VCaP (cell line): ENCODE results near the gene MRC1.

ENCODE experiments used
- H3K27ac ChIP-seq: fragments of 450-650 bp; 2 replicates; pipeline ENCODE4 v1.5.1; 2017
- CTCF ChIP-seq: fragments of 450-650 bp; conservative IDR thresholded peaks from 2 replicates; pipeline ENCODE4 v1.5.1; 2017; ENCODE audit warnings: mild to moderate bottlenecking, moderate library complexity

MRC1 gene

GRCh38 chr10:17877121-17877520, 68.0 kb downstream of the MRC1 start:
- no peak for TF ChIP-seq CTCF
- no peak overlapping the region for H3K27ac ChIP-seq

GRCh38 chr10:17878896-17879295, 69.7 kb downstream of the MRC1 start:
- no peak overlapping the region for H3K27ac ChIP-seq
- no peak for TF ChIP-seq CTCF

DNA sequence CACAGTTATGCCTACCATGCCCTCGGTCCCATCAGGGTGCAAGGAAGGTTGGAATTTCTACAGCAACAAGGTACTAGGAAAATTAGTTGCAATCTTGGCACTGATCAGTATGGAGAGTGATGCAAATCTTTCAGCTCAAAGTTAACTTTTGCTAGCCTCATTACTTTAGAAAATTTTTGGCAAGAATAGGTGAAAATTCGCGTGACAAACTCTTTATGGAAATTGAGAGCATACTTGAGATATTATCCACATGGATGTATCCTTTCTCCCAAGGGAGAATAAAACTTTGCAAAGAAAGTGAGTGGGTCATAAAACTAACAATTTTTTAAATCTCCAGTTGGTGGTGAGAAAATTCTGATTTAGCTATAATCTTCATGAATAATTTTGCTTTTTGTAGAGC, 71.5 kb downstream of the MRC1 start:
- no peak for TF ChIP-seq CTCF
- no peak overlapping the region for H3K27ac ChIP-seq

DNA sequence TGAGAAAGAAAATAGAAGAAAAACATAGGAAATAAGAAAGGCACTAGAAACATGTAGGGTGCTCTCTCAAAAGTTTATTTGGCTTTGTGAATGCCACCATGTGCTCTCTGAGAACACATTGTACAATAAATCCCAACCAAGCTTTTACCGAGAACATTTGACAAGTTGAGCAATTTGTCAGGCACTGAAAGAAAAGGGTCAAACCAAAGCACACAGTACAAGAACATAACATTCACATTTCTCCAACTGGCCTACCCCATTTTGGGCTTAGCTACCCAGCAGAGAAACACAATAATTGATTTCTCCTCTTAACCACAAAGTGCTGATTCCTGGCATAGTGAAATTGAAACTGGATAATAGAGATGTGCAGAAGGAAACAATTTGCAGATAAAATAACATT, 73.4 kb downstream of the MRC1 start:
- H3K27ac ChIP-seq: no peak overlapping the region
- no peak for TF ChIP-seq CTCF

DNA sequence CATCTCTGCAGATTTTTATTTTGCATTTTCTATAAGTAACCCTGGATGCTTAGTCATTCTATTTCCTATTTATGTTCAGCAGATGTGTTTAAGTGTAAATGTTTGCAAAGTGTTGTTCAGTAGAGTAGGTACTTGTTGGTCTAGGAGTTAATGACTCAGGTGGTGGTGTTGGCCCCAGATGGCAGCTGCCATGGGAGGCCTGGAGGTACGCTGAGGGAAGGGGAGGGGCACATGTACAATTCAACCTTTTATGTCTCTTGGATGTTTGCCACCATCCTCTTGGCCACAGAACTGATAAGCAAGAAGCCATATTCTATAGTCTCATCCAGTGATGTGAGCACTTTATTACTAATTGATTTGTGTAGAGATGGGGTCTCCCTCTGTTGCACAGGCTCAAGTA, 74.5 kb downstream of the MRC1 start:
- no peak for TF ChIP-seq CTCF

GRCh38 chr10:17888189-17888588, 79.0 kb downstream of the MRC1 start:
- no peak overlapping the region for H3K27ac ChIP-seq
- TF ChIP-seq CTCF: no peak

More for the DNA sequence above, 74.5 kb downstream of the MRC1 start:
- H3K27ac ChIP-seq: no peak overlapping the region

DNA sequence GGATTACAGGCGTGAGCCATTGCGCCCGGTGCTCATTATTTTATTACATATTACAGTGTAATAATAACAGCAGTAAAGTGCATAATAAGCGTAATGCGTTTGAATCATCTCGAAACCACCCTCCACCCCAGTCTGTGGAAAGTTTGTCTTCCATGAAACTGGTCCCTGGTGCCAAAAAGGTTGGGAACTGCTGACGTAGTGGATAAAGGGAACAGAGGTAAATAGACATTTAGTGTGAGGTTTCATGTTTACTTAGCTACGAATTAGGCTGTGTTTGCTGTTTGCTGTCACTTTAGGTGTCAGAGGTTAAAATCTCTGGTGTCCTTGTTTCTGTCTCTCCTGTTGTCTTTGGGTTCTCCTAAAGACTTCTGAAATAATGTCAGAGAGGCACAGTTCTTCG, 82.3 kb downstream of the MRC1 start:
- H3K27ac ChIP-seq: no peak overlapping the region
- no peak for TF ChIP-seq CTCF

- no peak overlapping the region for H3K27ac ChIP-seq
- no peak for TF ChIP-seq CTCF
These were observed 95.4 kb downstream of the MRC1 start for GRCh38 chr10:17904564-17904963.
